ENCODE data around the gene SELENOO.

GRCh38 chr22:50175921-50176849 is 24.6 kb upstream of the SELENOO start:
- TF ChIP-seq POLR2A (IDR thresholded peaks at IDR 0.05; ENCODE audit: insufficient read depth in 1 of 2, low read depth in 2 of 2, low read length in 2 of 2), result no peak
- no peak for TF ChIP-seq ELF4 (CRISPR knock-in tag; IDR thresholded peaks at IDR 0.05; ENCODE audit: borderline replicate concordance)
- TF ChIP-seq ZBTB33 (CRISPR knock-in tag; IDR thresholded peaks at IDR 0.05), result no peak
- TF ChIP-seq ZNF350 (CRISPR knock-in tag; IDR thresholded peaks at IDR 0.05; ENCODE audit: borderline replicate concordance, low read depth), result no peak
- TF ChIP-seq POLR2AphosphoS5 (IDR thresholded peaks at IDR 0.05; ENCODE audit: low read depth, low read length), result no peak
- no peak for TF ChIP-seq ONECUT2 (CRISPR knock-in tag; IDR thresholded peaks at IDR 0.05)

Data from HepG2 (cell line).